Measurements from ENCODE around the gene PRKCH. TPM values are rescaled to one million over a fixed set of nuclear protein-coding genes. Genes with fewer than 3 reads are reported as not detected.

Gene PRKCH
- total and polyA plus RNA-seq, 2 of the 13 experiments (the other 11 are each of a cell fraction or from before 2014, with no cell fraction given): 0.48 to 1.3 TPM

DNA sequence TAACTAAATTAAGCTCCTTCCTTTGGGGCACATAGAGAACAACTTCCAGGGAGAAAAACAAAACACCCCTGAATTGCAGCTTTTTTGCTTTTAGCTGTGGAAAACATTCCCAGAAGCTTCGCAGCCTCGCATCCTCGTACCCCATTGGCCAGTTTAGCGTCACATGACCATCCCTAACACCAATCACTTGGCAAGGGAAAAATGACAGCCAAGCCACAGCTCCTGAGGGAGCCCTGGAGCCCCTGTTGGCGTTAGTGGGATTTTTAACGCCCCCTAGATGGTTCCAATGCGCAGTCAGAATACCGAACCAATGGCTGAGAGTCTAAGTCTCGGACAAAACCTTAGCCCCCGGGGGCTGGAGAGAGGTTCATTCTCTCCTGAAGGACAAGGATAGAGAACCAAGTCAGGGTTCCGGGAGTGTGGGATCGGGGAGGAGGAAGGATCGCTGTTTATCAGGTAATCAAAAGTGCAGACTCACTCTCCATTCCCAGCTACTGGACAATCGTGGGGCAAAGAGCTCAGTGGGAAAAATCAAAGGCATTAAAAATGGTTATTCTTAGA is 238.3 kb downstream of the PRKCH start (continued):
- no peak for TF ChIP-seq ZKSCAN8 (CRISPR knock-in tag; IDR thresholded peaks at IDR 0.05; ENCODE audit: borderline replicate concordance)
- TF ChIP-seq GATAD2A (CRISPR knock-in tag; IDR thresholded peaks at IDR 0.05): no peak
- TF ChIP-seq ARNT (IDR thresholded peaks at IDR 0.05): no peak
- TF ChIP-seq TARDBP (CRISPR knock-in tag; IDR thresholded peaks at IDR 0.05): peak; percentile 48; the same call in 1 of the 2 replicates
- no peak for TF ChIP-seq PHF5A (CRISPR knock-in tag; IDR thresholded peaks at IDR 0.05; ENCODE audit: low read depth, unreplicated experiment)
- TF ChIP-seq THAP11 (CRISPR knock-in tag; IDR thresholded peaks at IDR 0.05): 0 out of 2 replicates have a peak, but pooled peaks have one; percentile 39
- no peak for TF ChIP-seq ZNF263 (CRISPR knock-in tag; IDR thresholded peaks at IDR 0.05)
- no peak for TF ChIP-seq HNRNPK (IDR thresholded peaks at IDR 0.05; ENCODE audit: low read depth, low read length, poor library complexity, severe bottlenecking)
- TF ChIP-seq MTA3 (CRISPR knock-in tag; IDR thresholded peaks at IDR 0.05): no peak
- no peak for TF ChIP-seq STAT5B (CRISPR knock-in tag; IDR thresholded peaks at IDR 0.05)
- TF ChIP-seq, protein P1, sequence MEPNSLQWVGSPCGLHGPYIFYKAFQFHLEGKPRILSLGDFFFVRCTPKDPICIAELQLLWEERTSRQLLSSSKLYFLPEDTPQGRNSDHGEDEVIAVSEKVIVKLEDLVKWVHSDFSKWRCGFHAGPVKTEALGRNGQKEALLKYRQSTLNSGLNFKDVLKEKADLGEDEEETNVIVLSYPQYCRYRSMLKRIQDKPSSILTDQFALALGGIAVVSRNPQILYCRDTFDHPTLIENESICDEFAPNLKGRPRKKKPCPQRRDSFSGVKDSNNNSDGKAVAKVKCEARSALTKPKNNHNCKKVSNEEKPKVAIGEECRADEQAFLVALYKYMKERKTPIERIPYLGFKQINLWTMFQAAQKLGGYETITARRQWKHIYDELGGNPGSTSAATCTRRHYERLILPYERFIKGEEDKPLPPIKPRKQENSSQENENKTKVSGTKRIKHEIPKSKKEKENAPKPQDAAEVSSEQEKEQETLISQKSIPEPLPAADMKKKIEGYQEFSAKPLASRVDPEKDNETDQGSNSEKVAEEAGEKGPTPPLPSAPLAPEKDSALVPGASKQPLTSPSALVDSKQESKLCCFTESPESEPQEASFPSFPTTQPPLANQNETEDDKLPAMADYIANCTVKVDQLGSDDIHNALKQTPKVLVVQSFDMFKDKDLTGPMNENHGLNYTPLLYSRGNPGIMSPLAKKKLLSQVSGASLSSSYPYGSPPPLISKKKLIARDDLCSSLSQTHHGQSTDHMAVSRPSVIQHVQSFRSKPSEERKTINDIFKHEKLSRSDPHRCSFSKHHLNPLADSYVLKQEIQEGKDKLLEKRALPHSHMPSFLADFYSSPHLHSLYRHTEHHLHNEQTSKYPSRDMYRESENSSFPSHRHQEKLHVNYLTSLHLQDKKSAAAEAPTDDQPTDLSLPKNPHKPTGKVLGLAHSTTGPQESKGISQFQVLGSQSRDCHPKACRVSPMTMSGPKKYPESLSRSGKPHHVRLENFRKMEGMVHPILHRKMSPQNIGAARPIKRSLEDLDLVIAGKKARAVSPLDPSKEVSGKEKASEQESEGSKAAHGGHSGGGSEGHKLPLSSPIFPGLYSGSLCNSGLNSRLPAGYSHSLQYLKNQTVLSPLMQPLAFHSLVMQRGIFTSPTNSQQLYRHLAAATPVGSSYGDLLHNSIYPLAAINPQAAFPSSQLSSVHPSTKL (CRISPR knock-in tag; IDR thresholded peaks at IDR 0.05): peak; percentile 29; the same call in 1 of the 2 replicates
- no peak for TF ChIP-seq PAF1 (CRISPR knock-in tag; IDR thresholded peaks at IDR 0.05)
- no peak for TF ChIP-seq ZNF264 (CRISPR knock-in tag; IDR thresholded peaks at IDR 0.05)
- TF ChIP-seq, protein P2, sequence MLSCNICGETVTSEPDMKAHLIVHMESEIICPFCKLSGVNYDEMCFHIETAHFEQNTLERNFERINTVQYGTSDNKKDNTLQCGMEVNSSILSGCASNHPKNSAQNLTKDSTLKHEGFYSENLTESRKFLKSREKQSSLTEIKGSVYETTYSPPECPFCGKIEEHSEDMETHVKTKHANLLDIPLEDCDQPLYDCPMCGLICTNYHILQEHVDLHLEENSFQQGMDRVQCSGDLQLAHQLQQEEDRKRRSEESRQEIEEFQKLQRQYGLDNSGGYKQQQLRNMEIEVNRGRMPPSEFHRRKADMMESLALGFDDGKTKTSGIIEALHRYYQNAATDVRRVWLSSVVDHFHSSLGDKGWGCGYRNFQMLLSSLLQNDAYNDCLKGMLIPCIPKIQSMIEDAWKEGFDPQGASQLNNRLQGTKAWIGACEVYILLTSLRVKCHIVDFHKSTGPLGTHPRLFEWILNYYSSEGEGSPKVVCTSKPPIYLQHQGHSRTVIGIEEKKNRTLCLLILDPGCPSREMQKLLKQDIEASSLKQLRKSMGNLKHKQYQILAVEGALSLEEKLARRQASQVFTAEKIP (CRISPR knock-in tag; IDR thresholded peaks at IDR 0.05; ENCODE audit: borderline replicate concordance): no peak
- TF ChIP-seq KDM6A (CRISPR knock-in tag; IDR thresholded peaks at IDR 0.05; ENCODE audit: low read depth): no peak
- no peak for TF ChIP-seq TAF15 (IDR thresholded peaks at IDR 0.05; ENCODE audit: low read depth, low read length, poor library complexity, severe bottlenecking)
- TF ChIP-seq, protein P3, sequence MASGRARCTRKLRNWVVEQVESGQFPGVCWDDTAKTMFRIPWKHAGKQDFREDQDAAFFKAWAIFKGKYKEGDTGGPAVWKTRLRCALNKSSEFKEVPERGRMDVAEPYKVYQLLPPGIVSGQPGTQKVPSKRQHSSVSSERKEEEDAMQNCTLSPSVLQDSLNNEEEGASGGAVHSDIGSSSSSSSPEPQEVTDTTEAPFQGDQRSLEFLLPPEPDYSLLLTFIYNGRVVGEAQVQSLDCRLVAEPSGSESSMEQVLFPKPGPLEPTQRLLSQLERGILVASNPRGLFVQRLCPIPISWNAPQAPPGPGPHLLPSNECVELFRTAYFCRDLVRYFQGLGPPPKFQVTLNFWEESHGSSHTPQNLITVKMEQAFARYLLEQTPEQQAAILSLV (CRISPR knock-in tag; IDR thresholded peaks at IDR 0.05; ENCODE audit: borderline replicate concordance): no peak
- TF ChIP-seq ZNF766 (CRISPR knock-in tag; IDR thresholded peaks at IDR 0.05; ENCODE audit: borderline replicate concordance): no peak
- TF ChIP-seq ATRX (CRISPR knock-in tag; IDR thresholded peaks at IDR 0.05; ENCODE audit: borderline replicate concordance): no peak
- no peak; the same call in 1 of the 2 replicates for TF ChIP-seq ZMYM3 (CRISPR knock-in tag; IDR thresholded peaks at IDR 0.05)
- TF ChIP-seq IKZF1 (IDR thresholded peaks at IDR 0.05): no peak
- TF ChIP-seq PCBP2 (optimal IDR thresholded peaks at IDR 0.05; ENCODE audit: low read depth, low read length, poor library complexity, severe bottlenecking): no peak
- TF ChIP-seq NFKB2 (CRISPR knock-in tag; IDR thresholded peaks at IDR 0.05; ENCODE audit: borderline replicate concordance): no peak
- TF ChIP-seq ZKSCAN1 (IDR thresholded peaks at IDR 0.05; ENCODE audit: low read length): no peak
